ENCODE results near the gene APLP2. TPM values are rescaled to one million over a fixed set of nuclear protein-coding genes. Genes with fewer than 3 reads are reported as not detected.

Gene APLP2
- total and polyA plus RNA-seq, 2 donors (not counting 1 experiment from before 2014, with no cell fraction given), result 409 to 508 TPM

DNA sequence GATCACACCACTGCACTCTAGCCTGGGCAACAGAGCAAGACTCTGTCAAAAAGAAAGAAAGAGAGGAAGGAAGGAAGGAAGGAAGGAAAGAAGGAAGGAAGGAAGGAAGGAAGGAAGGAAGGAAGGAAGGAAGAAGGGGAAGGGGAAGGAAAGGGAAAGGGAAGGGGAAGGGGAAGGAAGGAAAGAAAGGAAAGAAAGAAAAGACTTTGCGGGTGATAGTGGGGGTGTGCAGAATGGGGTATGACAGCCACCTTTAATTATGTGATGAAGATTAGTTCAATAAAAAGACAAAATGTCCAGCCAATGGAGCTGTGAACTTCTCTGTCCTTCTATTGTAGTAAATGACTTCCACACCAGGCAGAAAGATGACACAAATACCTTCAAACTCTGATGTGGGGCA lies 8.7 kb upstream of the APLP2 start:
- Histone ChIP-seq H4K20me1 (ENCODE audit: control insufficient read depth, extremely low read depth, insufficient read depth, low read length) (no peaks in the 10 kb centered on the region), H3K9ac (ENCODE audit: insufficient read depth, low read length) (no peak overlapping the region), H2AFZ (ENCODE audit: low read length) (no peak overlapping the region), H3K27ac (ENCODE audit: insufficient read depth, low read length) (no peak overlapping the region), H3K27me3 (ENCODE audit: control insufficient read depth, insufficient read depth, low read length) (no peaks in the 10 kb centered on the region), H3K36me3 (ENCODE audit: control insufficient read depth, insufficient read depth, low read length) (no peaks in the 10 kb centered on the region), H3K79me2 (ENCODE audit: control insufficient read depth, insufficient read depth, low read length) (no peaks in the 10 kb centered on the region), H3K4me1 (ENCODE audit: control insufficient read depth, extremely low read depth, insufficient read depth, low read length) (no peaks in the 10 kb centered on the region), H3K9me3 (ENCODE audit: control insufficient read depth, insufficient read depth, low read depth, low read length) (no peaks in the 10 kb centered on the region), H3K4me3 (replicated peaks in 1 of 4; ENCODE audit: control extremely low read depth in 1 of 4, insufficient read depth in 1 of 4, low read depth in 3 of 4, low read length in 4 of 4) (no peak overlapping the region), H3K4me2 (ENCODE audit: extremely low read depth, insufficient read depth, low read length) (no peak overlapping the region)
- TF ChIP-seq, protein P1, sequence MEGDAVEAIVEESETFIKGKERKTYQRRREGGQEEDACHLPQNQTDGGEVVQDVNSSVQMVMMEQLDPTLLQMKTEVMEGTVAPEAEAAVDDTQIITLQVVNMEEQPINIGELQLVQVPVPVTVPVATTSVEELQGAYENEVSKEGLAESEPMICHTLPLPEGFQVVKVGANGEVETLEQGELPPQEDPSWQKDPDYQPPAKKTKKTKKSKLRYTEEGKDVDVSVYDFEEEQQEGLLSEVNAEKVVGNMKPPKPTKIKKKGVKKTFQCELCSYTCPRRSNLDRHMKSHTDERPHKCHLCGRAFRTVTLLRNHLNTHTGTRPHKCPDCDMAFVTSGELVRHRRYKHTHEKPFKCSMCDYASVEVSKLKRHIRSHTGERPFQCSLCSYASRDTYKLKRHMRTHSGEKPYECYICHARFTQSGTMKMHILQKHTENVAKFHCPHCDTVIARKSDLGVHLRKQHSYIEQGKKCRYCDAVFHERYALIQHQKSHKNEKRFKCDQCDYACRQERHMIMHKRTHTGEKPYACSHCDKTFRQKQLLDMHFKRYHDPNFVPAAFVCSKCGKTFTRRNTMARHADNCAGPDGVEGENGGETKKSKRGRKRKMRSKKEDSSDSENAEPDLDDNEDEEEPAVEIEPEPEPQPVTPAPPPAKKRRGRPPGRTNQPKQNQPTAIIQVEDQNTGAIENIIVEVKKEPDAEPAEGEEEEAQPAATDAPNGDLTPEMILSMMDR (conservative IDR thresholded peaks at IDR 0.05 in 1 of 2, IDR thresholded peaks at IDR 0.05 in 1 of 2; ENCODE audit: low read depth in 1 of 2, low read length in 2 of 2), result no peak
- TF ChIP-seq EZH2 (IDR thresholded peaks at IDR 0.05; ENCODE audit: low read length, missing control alignments), result no peak
- no peak for DNase-seq (ENCODE audit: low read depth in 2 of 2)

DNA sequence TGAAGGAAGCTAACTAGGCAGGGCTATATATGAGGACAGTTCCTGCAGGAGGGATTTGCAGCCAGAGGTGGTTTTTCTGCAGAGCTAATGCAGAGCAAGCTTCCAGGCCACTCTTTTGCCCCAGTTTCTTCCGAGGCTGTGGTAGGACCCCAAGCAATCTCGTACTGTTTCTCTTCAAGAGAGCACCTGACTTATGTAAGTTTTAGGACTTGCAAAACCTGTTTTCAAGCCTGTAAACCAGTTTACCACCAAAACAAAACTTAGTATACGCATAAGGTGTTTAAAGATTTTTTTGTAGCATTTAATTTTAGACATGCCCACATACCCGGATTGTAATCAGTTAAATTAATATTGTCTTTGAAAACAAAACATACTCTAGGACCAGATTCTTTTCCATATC lies 7.7 kb upstream of the APLP2 start:
- H3K9me3 ChIP-seq (ENCODE audit: control insufficient read depth, insufficient read depth, low read depth, low read length), result no peaks in the 10 kb centered on the region
- no peaks in the 10 kb centered on the region for H3K27me3 ChIP-seq (ENCODE audit: control insufficient read depth, insufficient read depth, low read length)
- DNase-seq (ENCODE audit: low read depth in 2 of 2), result no peak
- H2AFZ ChIP-seq (ENCODE audit: low read length), result no peak overlapping the region
- H3K79me2 ChIP-seq (ENCODE audit: control insufficient read depth, insufficient read depth, low read length), result no peaks in the 10 kb centered on the region
- no peak overlapping the region for H3K9ac ChIP-seq (ENCODE audit: insufficient read depth, low read length)
- H3K4me1 ChIP-seq (ENCODE audit: control insufficient read depth, extremely low read depth, insufficient read depth, low read length), result no peaks in the 10 kb centered on the region
- H4K20me1 ChIP-seq (ENCODE audit: control insufficient read depth, extremely low read depth, insufficient read depth, low read length), result no peaks in the 10 kb centered on the region
- H3K36me3 ChIP-seq (ENCODE audit: control insufficient read depth, insufficient read depth, low read length), result no peaks in the 10 kb centered on the region
- H3K27ac ChIP-seq (ENCODE audit: insufficient read depth, low read length), result no peak overlapping the region
- no peak overlapping the region for H3K4me2 ChIP-seq (ENCODE audit: extremely low read depth, insufficient read depth, low read length)
- TF ChIP-seq, protein P1 (conservative IDR thresholded peaks at IDR 0.05 in 1 of 2, IDR thresholded peaks at IDR 0.05 in 1 of 2; ENCODE audit: low read depth in 1 of 2, low read length in 2 of 2), result no peak
- no peak for TF ChIP-seq EZH2 (IDR thresholded peaks at IDR 0.05; ENCODE audit: low read length, missing control alignments)
- H3K4me3 ChIP-seq (replicated peaks in 1 of 4; ENCODE audit: control extremely low read depth in 1 of 4, insufficient read depth in 1 of 4, low read depth in 3 of 4, low read length in 4 of 4), result no peak overlapping the region

DNA sequence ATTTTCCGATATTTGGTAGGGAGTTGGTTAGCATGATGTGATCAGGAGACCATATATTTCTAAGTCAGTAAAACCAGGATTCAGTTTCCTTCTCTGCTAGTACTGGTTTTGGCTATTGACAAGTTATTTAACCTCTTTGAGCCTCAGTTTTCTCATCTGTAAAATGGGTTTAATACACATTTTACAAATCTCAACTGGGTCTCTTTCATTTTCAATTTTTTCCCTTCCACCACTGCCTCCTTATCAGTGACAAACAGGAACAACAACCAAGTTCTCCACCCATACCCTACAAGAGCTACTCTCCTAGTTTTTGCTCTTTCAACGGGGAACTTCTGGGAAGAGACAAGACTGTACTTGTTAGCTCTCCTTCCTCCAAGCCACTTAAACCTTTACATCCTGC lies 6.2 kb upstream of the APLP2 start:
- no peaks in the 10 kb centered on the region for H3K79me2 ChIP-seq (ENCODE audit: control insufficient read depth, insufficient read depth, low read length)
- no peak overlapping the region for H2AFZ ChIP-seq (ENCODE audit: low read length)
- no peak for TF ChIP-seq EZH2 (IDR thresholded peaks at IDR 0.05; ENCODE audit: low read length, missing control alignments)
- TF ChIP-seq, protein P1 (conservative IDR thresholded peaks at IDR 0.05 in 1 of 2, IDR thresholded peaks at IDR 0.05 in 1 of 2; ENCODE audit: low read depth in 1 of 2, low read length in 2 of 2), result no peak
- no peaks in the 10 kb centered on the region for H3K27me3 ChIP-seq (ENCODE audit: control insufficient read depth, insufficient read depth, low read length)
- DNase-seq (ENCODE audit: low read depth in 2 of 2), result no peak
- no peaks in the 10 kb centered on the region for H3K36me3 ChIP-seq (ENCODE audit: control insufficient read depth, insufficient read depth, low read length)
- no peak overlapping the region for H3K27ac ChIP-seq (ENCODE audit: insufficient read depth, low read length)
- no peak overlapping the region for H3K9ac ChIP-seq (ENCODE audit: insufficient read depth, low read length)
- H3K4me1 ChIP-seq (ENCODE audit: control insufficient read depth, extremely low read depth, insufficient read depth, low read length), result no peaks in the 10 kb centered on the region
- H3K4me3 ChIP-seq (replicated peaks in 1 of 4; ENCODE audit: control extremely low read depth in 1 of 4, insufficient read depth in 1 of 4, low read depth in 3 of 4, low read length in 4 of 4), result no peak overlapping the region
- H3K4me2 ChIP-seq (ENCODE audit: extremely low read depth, insufficient read depth, low read length), result no peak overlapping the region
- no peaks in the 10 kb centered on the region for H3K9me3 ChIP-seq (ENCODE audit: control insufficient read depth, insufficient read depth, low read depth, low read length)
- no peaks in the 10 kb centered on the region for H4K20me1 ChIP-seq (ENCODE audit: control insufficient read depth, extremely low read depth, insufficient read depth, low read length)
